H1 (cell line): ENCODE data around the gene APEH. TPM values are rescaled to one million over a fixed set of nuclear protein-coding genes. Genes with fewer than 3 reads are reported as not detected.

Experiments
- CHD1 ChIP-seq: IDR thresholded peaks from 2 replicates; pipeline ENCODE4 v1.6.1; 2012; ENCODE audit warnings: low read depth, low read length, improper control_type of control experiment
- FOSL1 ChIP-seq: IDR thresholded peaks from 2 replicates; pipeline ENCODE4 v1.6.1; 2011; ENCODE audit warnings: mild to moderate bottlenecking, low read depth, low read length, moderate library complexity; ENCODE audit not compliant: insufficient read depth
- POLR2A ChIP-seq, 2 experiments: IDR thresholded peaks; 1 replicate in 1 of 2; 2 replicates in 1 of 2; pipeline ENCODE4 v1.6.1; 2011; ENCODE audit warnings: low read depth in 2 of 2, low read length in 2 of 2, mild to moderate bottlenecking in 2 of 2; ENCODE audit errors: control extremely low read depth in 1 of 2
- RXRA ChIP-seq: IDR thresholded peaks from 2 replicates; pipeline ENCODE4 v1.6.1; 2011; ENCODE audit warnings: low read depth, mild to moderate bottlenecking, low read length, moderate library complexity; ENCODE audit not compliant: insufficient read depth
- TAF7 ChIP-seq: optimal IDR thresholded peaks from 2 replicates; pipeline ENCODE3; 2011; ENCODE audit warnings: low read depth, mild to moderate bottlenecking, inconsistent platforms, low read length, moderate library complexity, borderline replicate concordance
- polyA plus RNA-seq, 7 experiments: library from polyadenylated mRNA; depleted of rRNA in 3 of 7; stranded (reverse) in 5 of 7; unstranded in 2 of 7; fragments of >200 nt in 5 of 7; fragments of 200-250 nt in 2 of 7; gene quantifications; 1 replicate in 5 of 7; 2 replicates in 1 of 7; 4 replicates in 1 of 7; pipeline versions ENCODE4 v1.2.1 to v1.2.3, GENCODE V29; 2011 to 2013; ENCODE audit warnings: missing spikeins in 2 of 7, mixed read lengths in 2 of 7
- total RNA-seq: library from RNA; stranded (reverse); fragmentation: NEBNext Ultra II Directional; extraction: Animal tissue kit (Norgen Biotek cat#: 25700); gene quantifications from 2 replicates; pipeline ENCODE4 v1.2.1, GENCODE V29; 2021

The APEH gene
- total and polyA plus RNA-seq, 2 of the 8 experiments (the other 6 are each of a cell fraction or from before 2014, with no cell fraction given) = 222 to 260 TPM

DNA sequence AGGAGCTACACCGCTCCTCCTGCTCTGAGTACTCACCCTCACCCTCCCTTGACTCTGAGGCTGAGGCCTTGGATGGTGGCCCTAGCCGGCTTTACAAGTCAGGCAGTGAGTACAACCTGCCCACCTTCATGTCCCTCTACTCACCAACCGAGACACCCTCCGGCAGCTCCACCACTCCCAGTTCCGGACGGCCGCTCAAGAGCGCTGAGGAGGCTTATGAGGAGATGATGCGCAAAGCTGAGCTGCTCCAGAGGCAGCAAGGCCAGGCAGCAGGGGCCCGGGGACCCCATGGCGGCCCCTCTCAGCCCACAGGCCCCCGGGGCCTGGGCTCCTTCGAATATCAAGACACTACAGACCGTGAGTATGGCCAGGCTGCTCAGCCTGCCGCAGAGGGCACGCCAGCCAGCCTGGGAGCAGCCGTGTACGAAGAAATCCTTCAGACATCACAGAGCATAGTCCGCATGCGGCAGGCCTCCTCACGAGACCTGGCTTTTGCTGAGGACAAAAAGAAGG lies 21.2 kb upstream of the APEH start (continued):
- TF ChIP-seq TAF7 (no peak), FOSL1 (no peak), POLR2A (IDR thresholded peaks at IDR 0.05; ENCODE audit: control extremely low read depth in 1 of 2, low read depth in 2 of 2, low read length in 2 of 2) (no peak), RXRA (no peak), CHD1 (no peak)
